Stomach (tissue), 9 donors: ENCODE data around the gene XRCC3. TPM values are rescaled to one million over a fixed set of nuclear protein-coding genes. Genes with fewer than 3 reads are reported as not detected.

ENCODE experiments used
- DNase-seq, 2 donors: peaks; one replicate each; pipeline versions ENCODE4 v3.0.0 to v3.0.0-alpha.2; 2013 to 2019
- H3K27ac ChIP-seq, 5 donors: fragments of 200-600 bp in 4 of 5; sonication (generic) in 4 of 5; one replicate each; pipeline ENCODE4 v1.5.1; 2013 to 2019; ENCODE audit warnings: mild to moderate bottlenecking in 1 of 5, moderate library complexity in 1 of 5
- H3K27me3 ChIP-seq, 3 donors: fragments of 200-600 bp; sonication (generic); one replicate each; pipeline ENCODE4 v1.5.1; 2017 to 2019; ENCODE audit warnings: mixed run types in 1 of 3
- H3K36me3 ChIP-seq, 4 donors: fragments of 200-600 bp; sonication (generic); 1 replicate in 3 of 4; 2 replicates in 1 of 4; pipeline ENCODE4 v1.5.1; 2016 to 2019
- H3K4me1 ChIP-seq, 4 donors: fragments of 200-600 bp; sonication (generic); one replicate each; pipeline ENCODE4 v1.5.1; 2016 to 2019
- H3K4me3 ChIP-seq, 4 donors: fragments of 200-600 bp; sonication (generic) in 3 of 4; one replicate each; pipeline ENCODE4 v1.5.1; 2016 to 2019; ENCODE audit warnings: mild to moderate bottlenecking in 1 of 4
- H3K9me3 ChIP-seq, 4 donors: fragments of 200-600 bp; sonication (generic); one replicate each; pipeline ENCODE4 v1.5.1; 2016 to 2019
- EP300 ChIP-seq: sonication (generic); formaldehyde crosslinking; IDR thresholded peaks from one replicate; pipeline ENCODE4 v1.6.1; 2017; ENCODE audit warnings: antibody characterized with exemption
- POLR2A ChIP-seq, 4 donors: fragments of 450-650 bp; IDR thresholded peaks; one replicate each; pipeline ENCODE4 v1.6.1; 2016; ENCODE audit warnings: antibody characterized with exemption in 4 of 4, control low read depth in 2 of 4, mild to moderate bottlenecking in 1 of 4, moderate library complexity in 1 of 4
- POLR2AphosphoS5 ChIP-seq, 3 donors: sonication (generic); formaldehyde crosslinking; IDR thresholded peaks; one replicate each; pipeline ENCODE4 v1.6.1; 2016; ENCODE audit warnings: antibody characterized with exemption in 3 of 3
- WGBS, 5 donors: extraction: QIAGEN DNeasy Blood & Tissue Kit in 3 of 5; methylation state at CpG; one replicate each; pipeline versions ENCODE4 v1.1.5 to v1.1.7; 2013 to 2018; 5-methylcytosine and 5-hydroxymethylcytosine counted together
- intact Hi-C: fragments of 100-400 bp; cut with DNase I; formaldehyde crosslinking; loops from one replicate; pipeline ENCODE4 v1.15.1; 2023; ENCODE audit warnings: low total_unique reads
- polyA plus RNA-seq, 3 donors: library from polyadenylated mRNA; stranded (reverse); fragments of 200-250 nt; gene quantifications; one replicate each; pipeline ENCODE4 v1.2.3, GENCODE V29; 2013
- total RNA-seq, 5 donors: library from RNA; depleted of rRNA; stranded (reverse); fragments of >200 nt; gene quantifications; one replicate each; pipeline versions ENCODE4 v1.1.0 to v1.2.3, GENCODE V29; 2014 to 2016
- TF ChIP-seq, protein P1 (sequence below), 7 experiments: fragments of 450-650 bp in 4 of 7; fragments of 200-600 bp in 3 of 7; sonication (generic) in 3 of 7; IDR thresholded peaks; one replicate each; pipeline ENCODE4 v1.5.1; 2016 to 2019; ENCODE audit warnings: antibody characterized with exemption in 7 of 7, control low read depth in 2 of 7, mild to moderate bottlenecking in 1 of 7
- donor health status: healthy with polysubstance abuse.
- donor health status: Bipolar disorder and iron deficiency.
- donor health status: healthy.

XRCC3 gene
- total and polyA plus RNA-seq, 8 donors, result 2.6 to 70.1 (median 6.3) TPM

GRCh38 chr14:103732868-103733620 lies 17.8 kb upstream of the XRCC3 start:
- Histone ChIP-seq H3K36me3 (peaks cover 50 to 99% (median 94%) of the 10 kb centered on the region in 4 donors), H3K9me3 (no peaks in the 10 kb centered on the region), H3K27ac (peak overlapping the region in 2 of 5 donors; percentile 81 to 87), H3K4me3 (no peak overlapping the region), H3K4me1 (peaks cover 43 to 90% (median 71%) of the 10 kb centered on the region in 4 donors), H3K27me3 (no peaks in the 10 kb centered on the region)
- DNase-seq, result no peak
- TF ChIP-seq POLR2AphosphoS5 (IDR thresholded peaks at IDR 0.05), result peak in 1 of 3 donors; percentile 57
- TF ChIP-seq, protein P1, sequence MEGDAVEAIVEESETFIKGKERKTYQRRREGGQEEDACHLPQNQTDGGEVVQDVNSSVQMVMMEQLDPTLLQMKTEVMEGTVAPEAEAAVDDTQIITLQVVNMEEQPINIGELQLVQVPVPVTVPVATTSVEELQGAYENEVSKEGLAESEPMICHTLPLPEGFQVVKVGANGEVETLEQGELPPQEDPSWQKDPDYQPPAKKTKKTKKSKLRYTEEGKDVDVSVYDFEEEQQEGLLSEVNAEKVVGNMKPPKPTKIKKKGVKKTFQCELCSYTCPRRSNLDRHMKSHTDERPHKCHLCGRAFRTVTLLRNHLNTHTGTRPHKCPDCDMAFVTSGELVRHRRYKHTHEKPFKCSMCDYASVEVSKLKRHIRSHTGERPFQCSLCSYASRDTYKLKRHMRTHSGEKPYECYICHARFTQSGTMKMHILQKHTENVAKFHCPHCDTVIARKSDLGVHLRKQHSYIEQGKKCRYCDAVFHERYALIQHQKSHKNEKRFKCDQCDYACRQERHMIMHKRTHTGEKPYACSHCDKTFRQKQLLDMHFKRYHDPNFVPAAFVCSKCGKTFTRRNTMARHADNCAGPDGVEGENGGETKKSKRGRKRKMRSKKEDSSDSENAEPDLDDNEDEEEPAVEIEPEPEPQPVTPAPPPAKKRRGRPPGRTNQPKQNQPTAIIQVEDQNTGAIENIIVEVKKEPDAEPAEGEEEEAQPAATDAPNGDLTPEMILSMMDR (IDR thresholded peaks at IDR 0.05), result no peak
- no peak for TF ChIP-seq EP300
- TF ChIP-seq POLR2A (IDR thresholded peaks at IDR 0.05), result no peak
- intact Hi-C loops, result no loop called here
- 72 to 86% (median 80%) methylated on average over 9 of the region's 9 CpGs for WGBS, 5 donors

DNA sequence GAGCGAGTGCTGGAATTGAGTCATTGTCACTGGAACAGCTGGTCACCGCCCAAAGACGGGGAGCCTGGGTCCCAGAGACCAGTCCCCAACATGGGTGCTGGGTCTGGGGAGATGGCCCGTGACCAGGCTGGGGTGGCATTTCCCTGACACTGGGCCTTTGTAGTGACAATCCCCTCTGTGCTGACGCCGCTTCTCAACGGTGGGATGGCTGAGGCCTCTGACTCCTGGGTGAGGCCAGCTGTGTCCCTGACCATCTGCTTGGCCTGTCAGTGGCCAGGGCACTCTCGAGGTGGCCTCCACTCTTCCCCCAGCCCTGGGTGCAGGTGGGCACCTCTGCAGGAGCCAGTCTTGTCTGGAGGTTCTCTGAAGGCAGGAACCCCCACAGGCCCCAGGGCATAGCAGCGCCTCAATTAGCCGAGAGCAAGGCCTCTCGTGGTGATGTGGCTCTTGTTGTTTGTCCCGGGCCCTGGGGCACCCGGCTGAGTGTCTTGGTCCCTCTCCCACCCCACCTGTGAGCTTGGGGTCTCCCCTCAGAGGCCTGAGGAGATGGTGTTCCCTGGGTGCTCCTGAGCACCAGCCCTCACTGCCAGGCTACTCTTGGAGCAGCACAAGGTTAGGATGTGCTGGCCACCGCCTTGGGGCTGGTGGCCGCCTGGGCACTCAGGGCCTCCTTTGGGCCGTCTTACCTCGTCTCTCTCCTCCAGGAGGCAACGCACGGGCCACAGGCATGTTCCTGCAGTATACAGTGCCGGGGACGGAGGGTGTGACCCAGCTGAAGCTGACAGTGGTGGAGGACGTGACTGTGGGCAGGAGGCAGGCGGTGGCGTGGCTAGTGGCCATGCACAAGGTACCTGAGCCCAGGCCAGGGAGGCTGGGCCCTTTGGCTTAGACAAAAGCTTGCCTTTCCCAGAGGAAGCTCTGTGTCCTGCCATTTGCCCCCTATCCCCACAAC lies 16.9 kb upstream of the XRCC3 start:
- intact Hi-C loops, result no loop called here
- no peak for DNase-seq
- H3K4me3 ChIP-seq, result no peak overlapping the region
- no peaks in the 10 kb centered on the region for H3K27me3 ChIP-seq
- 85 to 92% (median 88%) methylated on average over 19 to 24 of the region's 24 CpGs for WGBS, 5 donors
- H3K36me3 ChIP-seq, result peaks cover 47 to 99% (median 92%) of the 10 kb centered on the region in 4 donors
- peak overlapping the region in 2 of 5 donors; percentile 47 to 69 for H3K27ac ChIP-seq
- peaks cover 52 to 90% (median 71%) of the 10 kb centered on the region in 4 donors for H3K4me1 ChIP-seq
- TF ChIP-seq, protein P1 (IDR thresholded peaks at IDR 0.05), result no peak
- no peak for TF ChIP-seq POLR2AphosphoS5 (IDR thresholded peaks at IDR 0.05)
- no peak for TF ChIP-seq EP300
- TF ChIP-seq POLR2A (IDR thresholded peaks at IDR 0.05), result no peak
- H3K9me3 ChIP-seq, result no peaks in the 10 kb centered on the region

DNA sequence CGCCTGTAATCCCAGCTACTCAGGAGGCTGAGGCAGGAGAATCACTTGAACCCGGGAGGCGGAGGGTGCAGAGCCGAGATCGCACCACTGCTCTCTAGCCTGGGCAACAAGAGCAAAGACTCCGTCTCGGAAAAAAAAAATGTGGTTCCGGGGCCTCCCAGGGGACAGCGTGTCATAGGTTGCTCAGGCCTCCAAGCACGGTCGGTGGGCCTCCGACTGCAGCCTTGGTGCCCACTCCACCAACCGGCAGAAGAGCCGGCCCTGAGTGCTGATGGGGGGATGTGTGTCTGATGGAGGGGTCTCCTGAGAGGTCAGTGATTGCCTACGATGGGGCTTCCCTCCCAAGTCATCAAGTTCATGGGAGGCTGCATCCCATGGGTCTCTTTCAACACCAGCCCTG lies 16.2 kb upstream of the XRCC3 start:
- Histone ChIP-seq H3K27ac (peak overlapping the region in 2 of 5 donors; percentile 47 to 69), H3K27me3 (no peaks in the 10 kb centered on the region), H3K4me1 (peaks cover 48 to 87% (median 70%) of the 10 kb centered on the region in 4 donors), H3K4me3 (no peak overlapping the region), H3K9me3 (no peaks in the 10 kb centered on the region), H3K36me3 (peaks cover 43 to 96% (median 86%) of the 10 kb centered on the region in 4 donors)
- intact Hi-C loops, result no loop called here
- no peak for DNase-seq
- 87 to 94% (median 94%) methylated on average over 15 of the region's 15 CpGs for WGBS, 5 donors
- TF ChIP-seq, protein P1 (IDR thresholded peaks at IDR 0.05), result no peak
- TF ChIP-seq POLR2A (IDR thresholded peaks at IDR 0.05) (no peak), EP300 (no peak), POLR2AphosphoS5 (IDR thresholded peaks at IDR 0.05) (no peak)

DNA sequence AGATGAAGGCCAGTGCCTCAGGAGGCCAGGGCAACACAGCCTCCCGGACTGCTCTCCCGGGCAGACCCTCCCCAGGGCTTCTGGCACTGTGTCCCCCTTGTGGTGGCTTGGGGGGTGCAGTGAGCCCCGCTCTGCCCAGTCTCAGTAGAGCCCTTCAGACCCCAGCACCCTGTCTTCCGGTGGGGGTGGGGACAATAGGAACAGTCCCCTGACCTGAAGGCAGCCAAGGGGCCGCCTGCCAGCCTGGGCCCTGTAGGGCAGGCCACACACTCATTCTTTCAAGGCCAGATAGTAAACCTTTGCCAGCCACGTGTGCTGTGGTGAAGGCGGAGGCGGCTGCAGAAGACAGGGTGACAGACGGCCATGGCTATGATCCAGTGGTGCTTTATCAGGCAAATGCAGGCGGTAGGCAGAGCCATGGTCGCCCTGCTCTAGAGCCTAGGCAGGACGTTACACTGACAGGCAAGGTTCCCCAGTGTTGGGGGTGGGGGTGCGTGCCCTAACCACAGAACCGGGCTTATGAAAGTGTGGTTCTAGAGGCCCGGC lies 15.3 kb upstream of the XRCC3 start:
- Histone ChIP-seq H3K4me1 (peaks cover 39 to 87% (median 67%) of the 10 kb centered on the region in 4 donors), H3K9me3 (no peaks in the 10 kb centered on the region), H3K4me3 (no peak overlapping the region), H3K36me3 (peaks cover 45 to 96% (median 86%) of the 10 kb centered on the region in 4 donors), H3K27me3 (no peaks in the 10 kb centered on the region), H3K27ac (peak overlapping the region in 3 of 5 donors; percentile 40 to 69 (median 40))
- TF ChIP-seq POLR2AphosphoS5 (IDR thresholded peaks at IDR 0.05), result peak in 2 of 3 donors; percentile 50 to 73
- no peak for TF ChIP-seq POLR2A (IDR thresholded peaks at IDR 0.05)
- 35 to 63% (median 52%) methylated on average over 9 to 15 of the region's 15 CpGs for WGBS, 5 donors
- DNase-seq, result peak in 1 of 2 donors; percentile 74
- intact Hi-C loops, result no loop called here
